ENCODE results near the gene GRAMD2B.
A peak's percentile ranks its signal among the peaks of the same experiment; 100 is the strongest.
"Not testable (repeated sequence)": the region's sequence is repeated elsewhere in the genome, so short reads cannot be mapped to it uniquely, and the experiment has no call there.

GRAMD2B gene

DNA sequence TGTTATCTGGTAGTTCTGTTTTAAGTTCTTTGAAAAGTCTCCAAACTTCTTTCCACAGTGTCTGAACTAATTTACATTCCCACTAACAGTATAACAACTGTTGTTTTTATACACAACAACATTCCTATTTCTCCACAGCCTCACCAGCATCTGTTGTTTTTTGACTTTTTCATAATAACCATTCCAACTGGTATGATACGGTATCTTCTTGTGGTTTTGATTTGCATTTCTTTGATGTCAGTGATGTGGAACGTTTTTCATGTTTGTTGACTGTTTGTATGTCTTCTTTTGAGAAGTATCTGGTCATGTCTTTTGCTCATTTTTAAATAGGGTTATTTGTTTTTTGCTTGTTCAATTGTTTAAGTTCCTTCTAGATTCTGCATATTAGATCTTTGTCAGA lies 12.6 kb upstream of the GRAMD2B start:
- DNase-seq (ENCODE audit: low read depth in 2 of 2), result no peak

DNA sequence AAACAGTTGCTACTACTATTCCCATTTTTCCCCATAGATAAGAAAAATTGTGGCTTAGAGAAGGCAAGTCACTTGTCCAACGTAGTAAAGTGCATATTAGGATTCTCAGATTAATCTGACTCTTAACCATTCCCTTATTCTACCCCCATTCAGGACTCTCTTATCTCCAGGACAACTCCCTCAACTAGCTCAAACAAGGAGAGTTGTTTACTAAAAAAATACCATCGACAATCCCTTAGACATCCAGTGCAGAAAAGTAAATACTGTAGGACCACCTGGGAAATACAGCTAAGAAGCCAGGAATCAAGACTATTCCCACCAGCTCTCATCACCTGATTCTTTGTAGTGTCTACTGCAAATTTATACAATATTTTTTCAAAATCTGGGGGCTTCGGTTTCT lies 9.4 kb upstream of the GRAMD2B start:
- no peak for DNase-seq (ENCODE audit: low read depth in 2 of 2)

DNA sequence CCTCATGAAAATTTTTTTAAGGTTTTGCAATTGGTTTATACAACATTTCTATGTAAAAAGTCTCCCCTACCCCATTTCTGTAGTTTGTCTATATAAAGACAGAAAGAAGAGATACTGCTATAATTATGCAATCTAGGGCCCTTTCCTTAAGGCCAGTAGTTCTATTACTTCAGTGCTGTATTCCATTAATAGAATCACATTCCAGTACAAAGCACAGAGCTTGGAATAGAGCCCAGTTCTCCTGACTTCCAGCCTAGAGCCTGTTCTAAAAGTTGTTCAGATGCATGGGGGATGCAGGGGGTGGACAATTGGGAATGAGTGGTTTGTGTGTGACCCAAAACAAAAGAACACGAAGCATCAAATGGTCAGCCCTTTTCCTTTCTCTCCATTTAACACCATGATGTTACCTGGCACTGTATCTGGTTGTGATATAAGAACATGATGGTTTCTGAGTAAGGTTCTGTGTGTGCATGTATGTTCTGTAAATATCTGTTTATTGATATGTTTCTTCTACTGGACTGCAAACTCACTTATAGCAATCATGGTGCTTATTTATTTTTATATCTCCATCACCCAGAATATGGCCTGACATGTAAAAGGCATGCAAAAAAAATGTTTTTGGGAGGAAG lies 8.2 kb upstream of the GRAMD2B start:
- peak; percentile 69 to 76 for DNase-seq (ENCODE audit: low read depth in 2 of 2)

DNA sequence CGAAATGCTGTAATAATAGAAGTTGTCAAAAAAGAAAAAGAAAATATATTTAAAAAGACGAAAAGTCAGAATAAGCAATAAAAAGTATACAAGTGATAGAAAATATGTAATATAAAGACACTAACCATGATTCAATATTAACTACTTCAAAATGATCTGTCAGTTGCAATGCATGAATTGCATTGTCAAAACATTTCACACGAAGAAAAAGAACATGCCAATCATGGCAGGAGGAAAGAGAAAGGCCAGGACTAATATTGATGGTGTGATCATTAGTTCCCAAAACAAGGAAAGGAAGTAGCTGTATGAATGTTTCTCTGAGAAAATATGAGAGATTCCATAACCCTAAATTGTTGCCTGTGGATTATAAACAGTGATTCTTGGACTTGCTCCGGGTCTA lies 7.4 kb upstream of the GRAMD2B start:
- DNase-seq (ENCODE audit: low read depth in 2 of 2), result no peak

DNA sequence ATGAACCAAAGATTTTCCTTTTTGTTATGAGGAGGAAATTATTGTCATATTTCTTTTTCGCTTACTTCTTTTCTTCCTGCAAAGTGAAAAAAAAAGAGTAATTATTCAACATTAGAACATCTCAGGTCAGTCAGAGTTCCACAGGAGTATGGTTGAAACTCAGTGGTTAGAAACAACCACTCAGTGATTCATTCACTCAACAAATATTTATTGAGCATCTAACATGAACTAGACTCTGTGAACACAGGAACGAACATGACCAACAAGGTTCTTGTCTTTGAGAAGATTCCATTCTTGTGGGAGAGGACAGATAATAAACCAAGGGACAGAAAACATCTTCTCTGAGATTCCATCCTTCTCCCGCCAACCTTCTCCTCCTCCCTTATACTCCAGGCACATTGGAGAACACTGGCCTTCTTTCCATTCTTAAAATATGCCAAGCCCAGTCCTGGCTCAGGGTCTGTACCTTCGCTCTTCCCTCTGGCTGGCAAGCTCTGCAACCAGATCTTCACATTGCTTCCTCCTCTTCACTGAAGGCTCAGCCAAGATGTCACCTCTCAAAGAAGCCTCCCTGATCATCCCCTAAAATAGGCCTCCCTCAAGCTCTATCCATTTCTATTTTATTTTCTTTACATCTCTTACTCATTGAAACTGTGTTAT lies 6.8 kb upstream of the GRAMD2B start:
- DNase-seq (ENCODE audit: low read depth in 2 of 2), result no peak

DNA sequence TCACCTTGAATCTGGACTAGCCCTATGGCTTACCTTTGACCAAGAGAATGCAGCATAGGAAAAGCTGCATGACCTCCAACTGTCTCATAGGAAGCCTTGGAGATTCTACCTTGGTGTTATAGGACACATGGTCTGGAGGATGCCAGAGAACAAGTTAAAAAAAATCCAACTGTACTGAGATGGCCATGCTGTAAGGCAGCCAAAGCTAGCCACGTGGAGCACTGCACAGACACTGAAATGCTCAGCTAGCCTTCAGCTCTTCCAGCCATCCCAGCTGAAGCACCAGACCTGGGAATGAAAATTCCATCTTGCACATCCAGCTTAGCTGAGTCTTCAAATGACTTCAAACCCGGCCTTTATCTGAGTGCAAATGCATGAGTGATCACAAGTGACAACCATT lies 6.0 kb upstream of the GRAMD2B start:
- DNase-seq (ENCODE audit: low read depth in 2 of 2), result no peak

DNA sequence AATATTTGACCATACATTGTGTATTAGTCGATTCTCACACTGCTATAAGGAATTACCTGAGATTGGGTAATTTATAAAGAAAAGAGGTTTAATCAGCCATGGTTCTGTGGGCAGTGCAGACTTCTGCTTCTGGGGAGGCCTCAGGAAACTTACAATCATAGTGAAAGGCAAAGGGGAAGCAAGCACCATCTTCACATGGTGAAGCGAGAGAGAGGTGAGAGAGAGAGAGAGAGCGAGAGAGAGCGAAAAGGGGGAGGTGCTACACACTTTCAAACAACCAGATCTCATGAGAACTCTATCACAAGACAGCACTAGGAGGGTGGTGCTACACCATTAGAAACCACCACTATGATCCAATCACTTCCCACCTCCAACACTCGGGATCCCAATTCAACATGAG lies 4.1 kb upstream of the GRAMD2B start:
- no peak for DNase-seq (ENCODE audit: low read depth in 2 of 2)

DNA sequence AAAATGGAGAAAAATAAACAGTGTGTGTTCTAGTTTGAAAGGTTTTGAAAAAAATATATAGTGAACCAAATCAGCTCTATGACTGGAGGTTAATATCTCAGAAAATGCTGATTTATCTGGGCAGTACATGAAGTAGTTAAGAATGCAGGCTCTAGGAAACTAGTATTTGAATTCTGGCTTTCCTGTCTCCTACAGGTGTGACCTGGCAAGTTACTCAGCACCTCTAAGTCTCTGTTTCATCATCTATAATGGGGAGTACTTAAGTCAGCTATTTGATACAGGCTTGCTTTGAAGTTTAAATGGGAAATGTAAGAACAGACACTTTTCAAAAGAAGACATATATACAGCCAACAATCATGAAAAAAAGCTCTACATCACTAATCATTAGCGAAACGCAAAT lies 5.2 kb downstream of the GRAMD2B start:
- no peak for DNase-seq (ENCODE audit: low read depth in 2 of 2)

DNA sequence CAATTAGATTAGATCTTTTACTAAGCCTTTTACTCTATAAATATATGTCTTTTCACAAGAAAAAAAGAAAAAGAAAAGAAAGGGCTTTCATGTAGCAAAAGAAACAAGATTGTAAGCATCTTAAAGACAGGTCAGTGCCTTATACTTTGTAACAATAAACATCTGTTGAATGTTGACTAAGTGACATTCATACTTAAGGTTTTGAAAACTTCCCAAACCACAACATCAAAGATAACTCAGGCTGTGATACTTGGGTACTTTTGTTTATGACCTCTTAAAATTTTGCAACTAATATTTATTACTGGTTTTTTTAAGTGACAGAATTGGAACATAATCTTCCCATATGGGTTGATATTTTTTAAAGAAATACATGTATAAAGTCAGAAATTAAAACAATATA lies 7.4 kb downstream of the GRAMD2B start:
- DNase-seq (ENCODE audit: low read depth in 2 of 2), result no peak

DNA sequence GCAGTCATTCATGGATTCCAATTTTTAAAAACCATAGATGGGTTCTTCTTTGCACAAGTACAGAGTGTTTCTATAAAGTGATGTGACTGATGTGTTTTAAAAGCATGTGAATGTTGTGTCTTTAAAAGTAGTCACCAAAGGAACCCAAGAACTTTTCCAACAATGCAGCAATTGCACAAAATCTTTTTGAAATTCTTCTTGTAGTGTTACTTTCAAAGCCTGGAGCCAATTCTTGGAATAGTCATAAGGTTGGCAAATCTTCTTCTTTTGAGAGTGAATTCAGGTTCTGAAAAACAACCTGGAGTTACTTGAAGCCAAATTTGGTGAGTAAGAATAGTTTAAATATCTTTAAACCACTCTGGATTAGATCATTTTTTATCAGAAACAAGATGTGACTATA lies 10.5 kb downstream of the GRAMD2B start:
- peak; percentile 37 to 53 for DNase-seq (ENCODE audit: low read depth in 2 of 2)

DNA sequence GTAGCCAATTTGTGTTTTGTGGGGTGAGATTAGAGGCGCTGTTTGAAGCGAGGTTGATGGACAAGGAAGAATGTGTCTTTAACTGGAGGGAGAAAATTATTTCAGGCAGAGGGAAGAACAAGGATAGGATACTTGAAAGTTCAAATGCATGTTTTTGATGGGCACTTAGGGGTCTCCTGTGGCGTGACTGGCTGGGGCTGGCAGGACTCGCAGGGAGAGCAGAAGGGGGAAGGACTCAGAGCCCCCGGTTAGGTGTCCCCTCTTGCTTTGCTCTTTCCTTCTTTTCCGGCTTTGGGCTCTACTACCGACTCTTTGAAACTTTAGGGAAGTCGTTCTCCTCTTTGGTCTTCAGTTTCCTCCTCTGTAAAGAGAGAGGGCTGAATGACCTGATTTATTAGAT lies 12.1 kb downstream of the GRAMD2B start:
- DNase-seq (ENCODE audit: low read depth in 2 of 2), result no peak

DNA sequence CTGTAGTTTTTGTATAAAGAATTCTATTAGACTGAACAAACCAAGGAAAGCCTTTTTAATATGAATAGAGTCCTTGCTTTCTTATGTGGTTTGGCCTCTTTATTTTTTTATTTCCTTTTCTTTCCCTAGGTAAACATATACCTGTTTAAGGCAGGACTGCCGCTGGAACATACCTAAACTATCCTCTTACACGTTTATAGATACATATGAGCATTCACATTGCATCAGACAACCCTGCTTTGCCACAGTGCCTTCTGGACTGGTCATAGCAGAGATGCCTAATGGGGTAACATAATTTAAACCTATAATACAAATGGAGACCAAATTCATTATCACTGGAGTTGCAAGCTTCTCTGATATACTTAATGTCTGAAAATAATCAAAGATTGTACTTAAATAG lies 12.5 kb downstream of the GRAMD2B start:
- no peak for DNase-seq (ENCODE audit: low read depth in 2 of 2)

DNA sequence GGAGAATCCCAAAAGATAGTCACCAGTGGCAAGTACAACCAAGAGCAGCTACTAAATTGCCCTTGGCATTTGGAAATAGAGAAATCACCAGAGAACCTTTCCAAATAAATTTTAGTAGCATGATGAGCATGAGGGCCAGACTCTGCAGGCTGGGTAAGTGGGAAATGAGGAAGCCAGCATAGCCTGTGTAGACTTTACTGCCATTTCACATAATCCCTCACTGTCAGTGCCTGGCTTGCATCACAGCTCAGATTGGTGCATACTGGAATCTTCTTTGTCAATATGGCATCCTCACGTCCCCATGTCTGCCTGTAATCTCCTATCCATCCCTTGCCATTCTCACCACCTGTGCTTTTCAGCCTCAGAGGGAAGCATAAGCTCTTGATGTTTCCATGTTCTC lies 14.5 kb downstream of the GRAMD2B start:
- DNase-seq (ENCODE audit: low read depth in 2 of 2), result no peak

DNA sequence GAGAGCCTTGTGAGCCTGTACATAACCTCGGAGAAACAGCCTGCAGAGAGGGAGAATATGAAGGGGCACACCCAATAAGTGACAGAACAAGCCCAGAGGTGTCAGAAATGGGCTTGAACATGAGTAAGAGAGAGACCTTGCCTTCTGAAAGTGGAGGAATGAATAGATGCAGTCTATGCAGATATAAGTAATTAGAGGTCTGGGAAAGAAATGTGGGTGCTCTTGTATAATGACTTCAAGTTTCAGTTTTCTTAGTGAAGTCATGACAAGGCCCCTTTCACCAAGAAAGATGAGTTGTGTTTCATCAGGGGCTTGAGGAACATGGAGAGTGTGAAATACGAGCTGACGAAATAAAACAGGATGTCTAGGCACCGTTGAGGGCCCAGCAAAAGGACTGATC lies 15.1 kb downstream of the GRAMD2B start:
- DNase-seq (ENCODE audit: low read depth in 2 of 2), result no peak

DNA sequence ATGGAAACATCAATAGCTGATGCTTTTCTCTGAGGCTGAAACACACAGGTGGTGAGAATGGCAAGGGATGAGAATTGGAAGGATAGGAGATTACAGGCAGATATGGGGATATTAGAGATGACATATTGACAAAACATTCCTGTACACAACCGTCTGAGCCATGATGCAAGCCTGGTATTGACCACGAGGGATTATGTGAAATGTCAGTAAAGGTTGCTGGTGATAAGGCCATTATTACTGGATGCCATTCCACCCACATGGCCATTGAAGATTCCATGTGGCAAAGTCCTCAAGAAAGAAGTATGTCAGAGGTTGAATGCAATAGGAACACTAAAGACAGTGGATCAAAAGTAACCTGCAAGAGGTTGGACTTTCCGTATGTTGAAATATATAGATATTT lies 15.7 kb downstream of the GRAMD2B start:
- DNase-seq (ENCODE audit: low read depth in 2 of 2), result no peak

DNA sequence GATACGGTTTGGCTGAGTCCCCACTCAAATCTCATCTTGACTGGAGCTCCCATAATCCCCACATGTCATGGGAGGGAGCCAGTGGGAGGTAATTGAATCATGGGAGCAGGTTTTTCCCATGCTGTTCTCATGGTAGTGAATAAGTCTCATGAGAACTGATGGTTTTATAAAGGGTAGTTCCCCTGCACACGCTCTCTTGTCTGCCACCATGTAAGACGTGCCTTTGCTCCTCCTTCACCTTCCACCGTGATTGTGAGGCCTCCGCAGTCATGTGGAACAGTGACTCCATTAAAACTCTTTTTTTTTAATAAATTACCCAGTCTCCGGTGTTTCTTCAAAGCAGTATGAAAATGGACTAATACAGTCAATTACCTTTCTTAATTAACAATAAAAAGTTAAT lies 16.5 kb downstream of the GRAMD2B start:
- DNase-seq (ENCODE audit: low read depth in 2 of 2), result not testable (repeated sequence)

DNA sequence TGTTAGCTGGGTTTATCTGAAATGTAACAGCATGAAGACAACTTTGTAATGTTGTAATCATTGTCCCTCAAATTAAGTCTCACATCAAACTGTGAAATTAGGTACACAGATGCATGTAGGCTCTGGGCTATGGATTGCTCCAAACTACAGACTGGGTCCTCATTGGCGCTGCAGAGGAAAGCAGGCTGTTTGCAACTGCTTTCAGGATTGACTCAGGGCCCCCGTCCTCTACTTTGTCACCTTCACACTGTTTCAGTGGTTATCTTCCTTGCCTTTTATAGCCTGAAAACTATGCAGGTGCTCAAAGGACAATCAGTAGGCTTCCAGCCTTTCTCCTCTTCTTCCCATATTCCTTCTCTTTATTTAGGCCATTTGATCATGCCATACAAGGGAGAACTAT lies 18.0 kb downstream of the GRAMD2B start:
- no peak for DNase-seq (ENCODE audit: low read depth in 2 of 2)

DNA sequence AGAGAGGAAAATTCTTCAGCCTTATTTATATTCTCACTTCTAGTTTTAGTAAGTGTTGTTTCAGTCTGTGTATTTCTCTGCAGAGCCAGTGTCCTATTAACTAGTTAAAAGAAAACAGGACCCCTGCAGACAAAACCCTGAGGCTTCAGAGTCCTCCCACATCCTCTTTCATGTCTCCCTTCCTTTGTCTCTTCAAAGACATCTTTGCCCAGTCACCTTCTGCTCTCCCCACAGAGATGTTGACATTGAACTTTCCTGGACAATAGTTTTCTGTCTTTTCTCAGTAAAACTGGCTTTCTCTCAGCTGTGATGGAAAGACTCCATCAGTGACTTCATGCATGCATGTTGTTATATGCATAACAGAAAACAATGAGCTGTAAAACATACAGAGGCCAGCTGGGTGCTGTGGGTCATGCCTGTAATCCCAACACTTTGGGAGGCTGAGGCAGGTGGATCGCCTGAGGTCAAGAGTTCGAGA lies 20.2 kb downstream of the GRAMD2B start:
- no peak for DNase-seq (ENCODE audit: low read depth in 2 of 2)

DNA sequence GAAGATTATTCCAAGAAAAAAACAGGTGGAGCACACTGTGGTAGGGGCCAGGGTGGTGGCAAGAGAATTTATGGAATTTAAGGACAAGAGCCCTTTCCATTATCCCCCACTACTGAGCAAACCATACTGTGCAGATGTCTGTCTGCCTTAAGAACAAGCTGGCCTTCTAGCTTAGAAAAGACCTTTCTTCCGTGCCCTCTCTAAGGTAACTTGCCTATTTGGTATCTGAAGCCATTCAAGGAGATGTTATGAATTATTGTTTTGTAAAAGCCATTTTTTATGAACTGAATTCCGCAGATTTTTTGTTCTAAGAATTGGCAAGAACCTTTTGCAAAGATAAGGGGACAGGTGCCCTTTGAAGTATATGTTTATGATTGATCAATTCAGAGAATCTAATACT lies 20.9 kb downstream of the GRAMD2B start:
- no peak for DNase-seq (ENCODE audit: low read depth in 2 of 2)

DNA sequence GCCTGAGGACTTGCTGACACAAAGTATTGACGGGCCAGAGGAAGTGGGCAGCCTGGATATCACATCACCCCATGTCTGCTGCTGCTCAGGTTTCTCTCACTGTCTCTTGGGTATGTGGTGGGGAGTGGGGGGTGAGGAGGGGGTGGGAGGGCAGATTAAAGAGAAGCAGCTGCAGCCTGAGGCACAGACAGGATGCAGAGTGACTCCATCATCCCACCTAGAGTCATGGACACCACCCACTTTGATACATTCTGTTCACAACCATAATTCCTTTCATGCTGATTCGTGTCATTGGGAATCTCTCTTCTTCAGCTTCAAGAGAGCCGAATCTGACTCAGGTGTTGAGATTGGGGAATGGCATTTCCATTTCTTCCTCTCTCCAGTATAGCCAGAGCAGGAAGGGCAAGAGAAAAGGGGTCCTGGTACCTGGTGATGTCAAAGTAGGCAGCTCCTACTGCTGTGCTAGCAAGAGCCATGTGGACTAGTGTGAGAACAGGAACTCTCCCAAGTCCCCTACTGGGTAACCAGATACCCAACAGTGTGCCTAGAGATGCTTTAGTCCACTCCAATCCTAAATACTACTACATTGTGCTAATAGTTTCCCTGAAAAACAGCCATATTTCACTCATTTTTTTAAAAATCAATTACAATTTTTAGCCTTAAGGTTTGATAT lies 22.4 kb downstream of the GRAMD2B start:
- DNase-seq (ENCODE audit: low read depth in 2 of 2), result no peak

DNA sequence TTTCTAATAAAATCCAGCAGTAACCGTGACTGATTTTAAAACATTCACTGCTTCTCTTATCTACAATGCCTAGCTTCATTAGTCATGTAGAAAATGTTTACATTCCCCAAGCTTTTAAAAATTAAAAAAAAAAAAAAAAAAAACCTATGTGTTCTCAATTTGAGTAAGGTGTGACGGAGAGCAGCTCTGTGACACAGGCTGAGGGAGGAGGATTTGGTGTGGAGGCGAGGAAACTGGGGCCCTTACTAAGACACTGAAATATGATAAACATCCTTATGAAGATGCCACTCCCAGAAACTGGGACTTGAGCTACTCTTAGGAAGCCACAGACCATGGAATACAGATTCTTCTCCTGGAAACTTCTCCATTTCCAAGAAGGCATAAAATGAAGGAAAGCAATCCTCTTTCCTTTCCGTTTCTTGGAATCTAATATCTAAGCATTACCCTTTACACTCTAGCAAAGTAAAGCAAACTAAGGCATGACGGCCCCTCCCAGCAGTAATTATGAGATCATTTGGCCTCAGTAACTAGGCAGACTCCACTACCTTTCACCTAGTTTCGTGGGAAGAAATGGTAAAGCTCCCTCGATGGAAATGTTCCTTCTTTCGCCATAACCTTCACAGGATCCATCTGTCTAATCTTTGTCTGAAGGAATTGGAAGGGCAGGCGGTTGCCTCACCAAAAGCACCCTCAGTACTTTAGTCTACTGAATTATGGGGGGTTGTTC lies 23.5 kb downstream of the GRAMD2B start:
- DNase-seq (ENCODE audit: low read depth in 2 of 2), result peak; percentile 15 to 32

DNA sequence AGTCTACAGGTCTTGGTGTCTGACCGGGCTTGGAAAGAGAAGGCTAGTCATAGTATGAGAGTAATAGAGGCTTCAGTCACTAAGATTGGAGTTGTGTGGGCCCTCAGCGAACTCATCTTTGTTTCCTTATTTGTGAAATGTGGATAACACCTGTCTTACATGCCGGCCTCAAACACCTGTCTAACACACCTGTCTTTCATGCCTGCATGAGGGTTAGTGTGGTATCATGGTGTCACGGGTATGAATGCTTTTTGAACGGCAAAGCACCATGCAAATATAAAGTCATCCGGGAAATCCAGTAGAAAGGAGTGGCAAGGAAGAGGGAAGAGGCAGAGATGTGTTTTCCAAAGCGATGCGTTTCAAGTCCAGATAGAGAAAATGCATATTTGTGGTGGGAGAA lies 25.5 kb downstream of the GRAMD2B start:
- DNase-seq (ENCODE audit: low read depth in 2 of 2), result no peak
